ELR (cell line): ENCODE measurements around the gene CCN2.

Experiments
- DNase-seq: peaks from one replicate; pipeline ENCODE4 v3.0.0-alpha.2; 2015; ENCODE audit warnings: low read depth

The CCN2 gene

GRCh38 chr6:131966443-131966842, 15.3 kb upstream of the CCN2 start:
- peak; percentile 4 for DNase-seq

DNA sequence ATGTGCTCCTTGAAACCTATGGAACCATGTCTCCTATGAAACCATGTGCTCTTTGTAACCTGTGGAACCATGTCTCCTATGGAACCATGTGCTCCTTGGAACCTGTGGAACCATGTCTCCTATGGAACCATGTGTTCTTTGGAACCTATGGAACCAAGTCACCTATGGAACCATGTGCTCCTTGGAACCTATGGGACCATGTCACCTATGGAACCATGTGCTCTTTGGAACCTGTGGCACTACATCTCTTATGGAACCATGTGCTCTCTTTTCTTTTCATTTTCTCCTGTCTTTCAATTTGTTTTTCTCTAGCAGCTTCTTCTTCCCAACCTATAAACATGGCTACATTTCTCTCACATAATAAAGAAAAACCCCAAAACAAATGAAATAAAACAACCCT, 11.9 kb upstream of the CCN2 start:
- no peak for DNase-seq

DNA sequence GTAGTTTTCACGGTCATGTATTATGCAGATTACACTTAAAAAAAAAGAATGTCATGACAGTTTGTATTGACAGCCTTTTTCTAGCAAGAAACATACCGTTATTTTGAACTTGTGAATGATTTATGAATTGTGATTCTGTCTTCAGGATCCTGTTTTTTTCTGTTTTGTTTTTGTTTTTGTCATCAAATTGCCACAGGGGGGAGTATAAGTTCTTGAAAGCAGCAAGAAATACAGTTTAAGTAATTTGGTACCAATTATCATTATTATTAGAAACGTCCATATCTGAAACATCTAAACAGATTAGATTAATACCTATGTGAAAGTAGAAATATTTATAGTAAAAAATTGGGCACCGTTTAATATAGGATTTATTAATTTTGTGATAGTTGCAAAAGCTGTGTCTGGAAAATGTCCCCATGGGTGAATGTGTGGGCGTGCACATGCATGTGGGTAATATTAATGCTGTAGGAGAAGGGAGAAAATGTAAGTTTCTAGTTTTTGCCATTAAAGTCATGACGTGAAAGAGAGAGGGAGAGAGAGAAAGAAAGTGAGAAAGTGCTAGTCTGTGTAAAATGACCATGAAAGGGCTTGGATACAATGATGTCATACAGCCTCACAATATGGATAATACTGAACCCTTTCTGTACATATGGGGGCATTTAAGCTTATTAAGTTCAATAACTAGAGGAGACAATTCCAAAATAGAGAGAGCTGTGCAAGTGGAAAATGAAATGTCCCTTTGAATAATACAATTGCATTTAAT, 9.4 kb upstream of the CCN2 start:
- peak; percentile 59 for DNase-seq

GRCh38 chr6:131958542-131959470, 7.6 kb upstream of the CCN2 start:
- DNase-seq, result peak; percentile 14

DNA sequence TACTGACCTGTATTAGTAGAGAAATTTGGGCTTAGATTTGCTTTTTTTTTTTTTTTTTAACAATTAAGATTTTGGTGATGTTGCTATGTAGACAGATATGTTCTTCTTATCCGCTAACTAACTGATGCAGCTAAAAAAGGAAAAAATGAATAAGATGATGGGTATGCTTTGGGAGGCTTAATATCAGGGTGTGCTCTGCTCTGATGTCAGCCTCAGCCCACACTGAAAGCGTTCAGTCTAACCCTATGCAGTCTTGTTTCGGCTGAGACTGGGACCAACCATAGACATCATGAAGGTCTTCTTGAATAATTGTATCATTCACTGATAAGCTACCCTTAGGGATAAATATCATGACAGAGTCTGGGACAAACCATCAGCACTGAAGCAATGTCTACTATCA, 6.9 kb upstream of the CCN2 start:
- no peak for DNase-seq

DNA sequence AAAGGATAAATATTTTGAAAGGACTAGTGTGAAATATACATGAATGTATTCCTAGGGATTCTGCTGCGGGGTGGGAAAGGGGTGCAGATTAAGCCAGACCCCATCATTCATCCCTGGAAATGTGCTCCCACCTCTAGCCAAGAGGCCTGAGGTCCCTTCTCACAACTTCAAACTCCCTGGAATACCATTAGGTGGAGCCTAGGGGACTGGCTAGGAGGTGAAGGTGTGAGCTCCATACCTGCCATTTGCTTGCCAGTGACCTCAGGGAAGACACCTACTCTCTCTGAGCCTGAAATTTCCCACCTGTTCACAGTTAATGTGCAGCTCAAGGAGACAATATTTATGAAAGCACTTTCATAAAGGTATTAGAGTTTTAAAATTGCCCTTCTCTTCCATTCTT, 4.7 kb upstream of the CCN2 start:
- no peak for DNase-seq

- no peak for DNase-seq
Observed at GRCh38 chr6:131955192-131955591, 4.0 kb upstream of the CCN2 start.

DNA sequence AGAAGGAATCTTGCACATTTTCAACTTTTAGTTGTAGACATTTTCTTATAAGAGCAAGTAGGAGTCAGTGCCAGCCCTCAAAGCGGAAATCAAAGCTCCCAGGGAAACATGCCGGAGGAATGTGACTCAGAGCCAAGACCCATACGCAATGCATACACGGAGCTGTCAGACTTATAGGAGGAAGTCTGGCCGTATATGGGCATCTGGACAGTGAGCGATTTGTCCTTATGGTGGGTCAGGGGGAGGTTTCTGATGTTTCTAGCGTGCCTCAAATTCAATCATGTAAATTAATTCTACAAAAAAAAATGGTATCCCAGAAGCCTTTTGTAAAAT, 3.6 kb upstream of the CCN2 start:
- peak; percentile 96 for DNase-seq

DNA sequence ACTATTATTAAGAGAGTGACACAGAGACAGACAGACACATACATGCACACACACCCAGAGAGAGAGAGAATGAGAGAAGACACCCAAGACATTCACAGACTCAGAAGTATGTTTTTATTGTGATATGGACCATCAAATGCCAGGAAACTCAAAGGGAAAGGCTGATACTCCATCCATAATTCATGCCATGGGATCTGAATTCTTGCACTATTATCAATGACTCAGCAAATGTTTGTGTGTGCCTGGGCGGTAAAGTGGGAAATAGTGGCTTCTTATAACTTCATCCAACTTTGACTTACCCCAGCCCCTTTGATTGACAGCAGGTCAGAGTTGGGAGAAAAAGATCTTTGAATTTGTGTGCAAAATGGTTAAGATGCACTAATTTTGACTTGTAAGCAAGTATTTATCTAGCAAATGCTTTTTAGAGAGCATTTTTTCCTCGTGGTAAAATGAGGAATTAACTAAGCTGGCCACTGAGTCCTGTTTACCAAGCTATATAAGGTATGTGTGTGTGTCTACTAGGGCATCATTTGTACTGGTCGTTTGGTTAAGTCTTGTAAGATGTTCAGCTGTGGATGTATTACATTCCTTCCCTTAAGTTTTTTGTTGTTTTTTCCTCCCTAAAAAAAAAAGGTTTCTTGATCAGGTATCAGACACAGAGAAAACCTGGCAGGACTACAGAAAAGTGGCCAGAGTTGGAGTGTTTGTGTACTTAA, 3.0 kb upstream of the CCN2 start:
- DNase-seq, result peak; percentile 38

GRCh38 chr6:131952886-131953509, 1.8 kb upstream of the CCN2 start:
- DNase-seq, result no peak

- peak; percentile 37 for DNase-seq
Observed at GRCh38 chr6:131951576-131952230, 531 bp upstream of the CCN2 start.

GRCh38 chr6:131949909-131950766, 1.0 kb downstream of the CCN2 start:
- DNase-seq, result peak; percentile 90

DNA sequence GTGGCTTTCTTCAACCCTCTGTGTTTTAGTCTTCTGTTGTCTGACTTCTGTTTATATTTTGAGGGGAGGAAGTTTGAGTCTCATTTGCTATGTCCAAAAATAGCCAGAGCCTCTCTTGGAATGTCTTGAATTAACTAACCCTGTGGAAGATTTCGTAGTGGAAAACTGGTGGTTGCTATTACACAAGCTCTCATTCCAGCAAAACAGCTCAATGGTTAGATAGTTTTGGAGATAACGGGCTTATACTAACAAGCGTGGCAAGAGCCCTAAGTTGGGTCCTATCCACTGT, 1.6 kb downstream of the CCN2 start:
- DNase-seq, result no peak

GRCh38 chr6:131948692-131949619, 2.2 kb downstream of the CCN2 start:
- peak; percentile 76 for DNase-seq

DNA sequence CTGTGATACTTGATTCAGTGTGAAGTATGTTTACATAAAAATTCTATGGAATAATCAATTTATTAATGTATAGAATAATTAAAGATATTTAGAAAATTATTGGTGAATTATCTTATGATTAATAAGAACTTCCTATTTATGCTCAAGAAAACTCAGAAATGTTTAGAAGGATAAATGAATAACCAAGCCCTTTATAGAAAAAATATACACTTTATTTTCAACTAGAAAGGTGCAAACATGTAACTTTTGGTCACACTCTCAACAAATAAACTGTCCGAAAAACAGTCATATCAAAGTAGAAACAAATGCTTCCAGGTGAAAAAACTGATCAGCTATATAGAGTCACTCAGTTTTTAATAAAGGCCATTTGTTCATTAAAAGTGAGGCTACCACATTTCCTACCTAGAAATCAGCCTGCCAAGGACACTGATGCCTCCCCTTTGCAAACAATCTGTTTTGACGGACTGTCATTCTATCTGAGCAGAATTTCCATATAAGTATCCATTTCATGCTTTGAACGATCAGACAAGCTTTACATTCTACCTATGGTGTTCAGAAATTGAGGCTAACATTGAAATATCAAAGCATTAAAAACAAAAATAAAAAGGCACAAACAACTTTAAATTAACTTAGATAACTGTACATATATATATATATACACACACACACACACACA, 3.0 kb downstream of the CCN2 start:
- DNase-seq, result peak; percentile 25

GRCh38 chr6:131946992-131947955, 3.9 kb downstream of the CCN2 start:
- peak; percentile 51 for DNase-seq

DNA sequence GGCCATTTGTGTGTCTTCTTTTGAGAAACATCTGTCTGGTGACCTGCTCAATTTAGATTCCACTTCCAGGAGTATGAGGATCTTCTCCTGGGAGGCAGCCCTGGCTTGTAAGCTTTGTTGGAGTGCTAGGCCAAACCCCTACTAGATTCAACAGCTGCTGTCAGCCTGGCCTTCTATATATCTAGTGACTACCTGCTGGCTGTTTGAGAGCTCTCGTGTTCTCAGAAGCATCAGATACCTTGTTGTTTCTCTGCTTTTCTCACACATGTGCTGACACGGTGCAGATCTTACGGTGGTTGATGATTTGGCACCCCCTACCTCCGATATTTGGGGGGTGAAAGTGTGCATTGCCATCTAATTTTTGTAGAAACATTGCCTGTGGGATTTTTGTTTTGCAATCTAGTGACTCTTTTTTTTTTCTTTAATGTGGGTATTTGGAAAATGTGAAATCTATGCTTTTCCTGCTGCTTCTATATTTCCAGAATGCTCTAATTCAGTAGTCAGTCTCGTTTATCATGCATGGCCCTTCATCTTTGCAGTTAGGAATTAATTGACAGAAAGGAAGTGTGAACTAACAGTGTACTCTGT, 4.7 kb downstream of the CCN2 start:
- peak; percentile 36 for DNase-seq

- no peak for DNase-seq
Observed at GRCh38 chr6:131945971-131946370, 5.2 kb downstream of the CCN2 start.
